H1 (cell line): Measurements from ENCODE around the gene IL17RE. TPM values are rescaled to one million over a fixed set of nuclear protein-coding genes. Genes with fewer than 3 reads are reported as not detected.

Experiments used
- BACH1 ChIP-seq: IDR thresholded peaks from 2 replicates; pipeline ENCODE4 v1.6.1; 2012; ENCODE audit warnings: low read length, improper control_type of control experiment
- CHD7 ChIP-seq: fragments of 300-600 bp; sonication (generic); IDR thresholded peaks from 2 replicates; pipeline ENCODE4 v1.7.1; 2012; ENCODE audit warnings: low read length, moderate library complexity, mild to moderate bottlenecking, inconsistent platforms; ENCODE audit not compliant: insufficient replicate concordance
- E2F6 ChIP-seq: IDR thresholded peaks from 2 replicates; pipeline ENCODE4 v1.6.1; 2012; ENCODE audit warnings: inconsistent platforms
- FOSL1 ChIP-seq: IDR thresholded peaks from 2 replicates; pipeline ENCODE4 v1.6.1; 2011; ENCODE audit warnings: mild to moderate bottlenecking, low read depth, low read length, moderate library complexity; ENCODE audit not compliant: insufficient read depth
- JUND ChIP-seq: IDR thresholded peaks from 2 replicates; pipeline ENCODE4 v1.6.1; 2011; ENCODE audit warnings: mild to moderate bottlenecking, improper control_type of control experiment, low read length
- KDM5A ChIP-seq: fragments of 200-600 bp; IDR thresholded peaks from 2 replicates; pipeline ENCODE4 v1.7.1; 2012; ENCODE audit warnings: mild to moderate bottlenecking, low read length, inconsistent platforms, mixed read lengths
- NRF1 ChIP-seq: IDR thresholded peaks from 2 replicates; pipeline ENCODE4 v1.6.1; 2011; ENCODE audit warnings: mild to moderate bottlenecking, low read depth, low read length, improper control_type of control experiment
- SP2 ChIP-seq: IDR thresholded peaks from 2 replicates; pipeline ENCODE4 v1.6.1; 2012; ENCODE audit warnings: mild to moderate bottlenecking, low read length, inconsistent platforms
- TAF7 ChIP-seq: optimal IDR thresholded peaks from 2 replicates; pipeline ENCODE3; 2011; ENCODE audit warnings: low read depth, mild to moderate bottlenecking, inconsistent platforms, low read length, moderate library complexity, borderline replicate concordance
- polyA plus RNA-seq, 7 experiments: library from polyadenylated mRNA; depleted of rRNA in 3 of 7; stranded (reverse) in 5 of 7; unstranded in 2 of 7; fragments of >200 nt in 5 of 7; fragments of 200-250 nt in 2 of 7; gene quantifications; 1 replicate in 5 of 7; 2 replicates in 1 of 7; 4 replicates in 1 of 7; pipeline versions ENCODE4 v1.2.1 to v1.2.3, GENCODE V29; 2011 to 2013; ENCODE audit warnings: missing spikeins in 2 of 7, mixed read lengths in 2 of 7
- total RNA-seq: library from RNA; stranded (reverse); fragmentation: NEBNext Ultra II Directional; extraction: Animal tissue kit (Norgen Biotek cat#: 25700); gene quantifications from 2 replicates; pipeline ENCODE4 v1.2.1, GENCODE V29; 2021

Gene IL17RE
- total and polyA plus RNA-seq, 2 of the 8 experiments (the other 6 are each of a cell fraction or from before 2014, with no cell fraction given) = 3.4 to 4.9 TPM

GRCh38 chr3:9890249-9891071 is 12.2 kb upstream of the IL17RE start, which contains the start of gene JAGN1 (continued):
- TF ChIP-seq FOSL1 (no peak), E2F6 (peak; percentile 44; the same call in 1 of the 2 replicates), CHD7 (no peak), SP2 (peak; percentile 89), JUND (no peak), BACH1 (peak; percentile 53), NRF1 (peak; percentile 34; the same call in 1 of the 2 replicates), KDM5A (no peak), TAF7 (peak; percentile 61)
